Panc1 (cell line): ENCODE data around the gene GNS. TPM values are rescaled to one million over a fixed set of nuclear protein-coding genes. Genes with fewer than 3 reads are reported as not detected.

Source experiments
- ATAC-seq: fragments of 200-7000 bp; cut with Tn5 transposase; 2 replicates; pipeline ENCODE4 v1.9.1; 2020; ENCODE audit warnings: mild to moderate bottlenecking, moderate library complexity
- BruUV-seq: library from RNA; stranded (reverse); fragments of 400-500 nt; replicated peaks from 2 replicates; lab custom pipeline; 2021; lab: Mats Ljungman, UMichigan
- CTCF ChIA-PET: fragments of 300-600 bp; sonication (Branson Sonifier 250); formaldehyde crosslinking; loops from one replicate; lab custom pipeline; 2022; ENCODE audit warnings: antibody characterized with exemption; lab: Charles Lee
- POLR2A ChIA-PET: fragments of 300-600 bp; sonication (Branson Sonifier 250); formaldehyde crosslinking; loops from one replicate; lab custom pipeline; 2022; ENCODE audit warnings: antibody characterized with exemption; lab: Charles Lee
- DNase-seq: peaks from one replicate; pipeline ENCODE4 v3.0.0-alpha.2; 2010; ENCODE audit warnings: low read depth, low spot score
- H3K27ac ChIP-seq: 2 replicates; pipeline ENCODE4 v1.5.1; 2011; ENCODE audit warnings: mild to moderate bottlenecking, low read length, inconsistent platforms
- H3K27me3 ChIP-seq: fragments of 200-500 bp; sonication (Bioruptor generic); 2 replicates; pipeline ENCODE4 v1.6.0; 2014; ENCODE audit warnings: low read length, inconsistent platforms; ENCODE audit not compliant: control insufficient read depth, insufficient read depth
- H3K36me3 ChIP-seq: fragments of 200-500 bp; sonication (Bioruptor generic); 2 replicates; pipeline ENCODE4 v1.5.1; 2014; ENCODE audit warnings: inconsistent platforms, mild to moderate bottlenecking, low read length, moderate library complexity; ENCODE audit not compliant: control insufficient read depth, insufficient read depth
- H3K4me1 ChIP-seq: 2 replicates; pipeline ENCODE4 v1.5.1; 2011; ENCODE audit warnings: inconsistent platforms, mild to moderate bottlenecking, low read length, moderate library complexity; ENCODE audit not compliant: control insufficient read depth, insufficient read depth
- H3K4me3 ChIP-seq, 2 experiments: 2 replicates each; pipeline ENCODE4 v1.5.1; 2011 to 2012; ENCODE audit warnings: low read depth in 2 of 2, low read length in 2 of 2, mild to moderate bottlenecking in 2 of 2, inconsistent platforms in 1 of 2, moderate library complexity in 1 of 2
- H3K9me3 ChIP-seq: fragments of 200-500 bp; sonication (Bioruptor generic); 2 replicates; pipeline ENCODE4 v1.5.1; 2014; ENCODE audit warnings: low read depth, mild to moderate bottlenecking, inconsistent platforms, low read length, moderate library complexity; ENCODE audit not compliant: control insufficient read depth, insufficient read depth
- CTCF ChIP-seq: fragments of 450-650 bp; IDR thresholded peaks from 2 replicates; pipeline ENCODE4 v1.5.1; 2017; ENCODE audit warnings: mild to moderate bottlenecking
- POLR2AphosphoS5 ChIP-seq: IDR thresholded peaks from 2 replicates; pipeline ENCODE4 v1.6.1; 2012; ENCODE audit warnings: mild to moderate bottlenecking, low read depth, low read length, moderate library complexity
- REST ChIP-seq, 2 experiments: IDR thresholded peaks; 2 replicates each; pipeline ENCODE4 v1.6.1; 2011 to 2012; ENCODE audit warnings: low read depth in 2 of 2, control low read depth in 1 of 2, low read length in 1 of 2, mild to moderate bottlenecking in 1 of 2, moderate library complexity in 1 of 2; ENCODE audit not compliant: insufficient read depth in 1 of 2
- SIN3A ChIP-seq: IDR thresholded peaks from 2 replicates; pipeline ENCODE4 v1.6.1; 2012; ENCODE audit warnings: low read depth, mild to moderate bottlenecking, low read length, moderate library complexity, borderline replicate concordance; ENCODE audit not compliant: insufficient read depth
- TCF7L2 ChIP-seq: IDR thresholded peaks from 2 replicates; pipeline ENCODE4 v1.6.1; 2011; ENCODE audit warnings: mild to moderate bottlenecking, low read depth, low read length, inconsistent platforms
- in situ Hi-C: cut with HindIII; loops from 2 replicates; pipeline ENCODE4 v1.10.0; 2016; ENCODE audit warnings: low sequenced_read_pairs, low pct_unique_long_range_greater_than_20kb
- intact Hi-C: fragments of 100-400 bp; cut with micrococcal nuclease; formaldehyde crosslinking; loops from one replicate; pipeline ENCODE4 v1.10.0; 2022; ENCODE audit not compliant: unreplicated experiment
- total RNA-seq: library from RNA; stranded (reverse); gene quantifications from one replicate; pipeline ENCODE4 v1.2.1, GENCODE V29; 2021; ENCODE audit not compliant: unreplicated experiment

Gene GNS
- total RNA-seq, 1 experiment from 2014 or later = 117 TPM

GRCh38 chr12:64767495-64767894, 8.3 kb upstream of the GNS start:
- intact Hi-C loops = no loop called here
- Histone ChIP-seq H3K27ac (no peak overlapping the region), H3K9me3 (no peaks in the 10 kb centered on the region), H3K36me3 (no peaks in the 10 kb centered on the region), H3K4me1 (no peaks in the 10 kb centered on the region), H3K4me3 (no peak overlapping the region), H3K27me3 (no peaks in the 10 kb centered on the region)
- POLR2A ChIA-PET = no interaction called here
- CTCF ChIA-PET = no interaction called here
- in situ Hi-C loops = no loop called here
- no peak for ATAC-seq
- no TSS peak for BruUV-seq
- no peak for TF ChIP-seq REST (IDR thresholded peaks at IDR 0.05; ENCODE audit: insufficient read depth in 1 of 2, low read depth in 2 of 2, low read length in 1 of 2)
- DNase-seq = no peak

- in situ Hi-C loops (no loop called here), intact Hi-C loops (no loop called here)
- H3K36me3 ChIP-seq = no peaks in the 10 kb centered on the region; the same call in 1 of the 2 replicates
- H3K27me3 ChIP-seq = no peaks in the 10 kb centered on the region
- TF ChIP-seq CTCF = no peak
- TF ChIP-seq TCF7L2 = no peak
- TF ChIP-seq REST (IDR thresholded peaks at IDR 0.05; ENCODE audit: insufficient read depth in 1 of 2, low read depth in 2 of 2, low read length in 1 of 2) = no peak
- no peak for TF ChIP-seq SIN3A
- TF ChIP-seq POLR2AphosphoS5 = no peak
- ChIA-PET POLR2A (interaction anchor here (0.7 kb wide), 1 partner anchor 541 kb away, joined by 4 read pairs; no protein-coding TSS in a partner anchor), CTCF (interaction anchor here (0.7 kb wide), 1 partner anchor 35 kb away, joined by 5 read pairs; no protein-coding TSS in a partner anchor)
- H3K9me3 ChIP-seq = no peaks in the 10 kb centered on the region
- no peak overlapping the region for H3K4me3 ChIP-seq
- DNase-seq = no peak
- H3K4me1 ChIP-seq = peaks cover 8% of the 10 kb centered on the region; the same call in 1 of the 2 replicates
- no peak overlapping the region for H3K27ac ChIP-seq
- no peak for ATAC-seq
- no TSS peak for BruUV-seq
Observed at GRCh38 chr12:64760808-64761573, 1.8 kb upstream of the GNS start.
